ENCODE data around the gene NKX2-4. TPM values are rescaled to one million over a fixed set of nuclear protein-coding genes. Genes with fewer than 3 reads are reported as not detected.

Gene NKX2-4
- total and polyA plus RNA-seq, 12 donors, result 0.14 TPM; not detected in 11

- H3K9me3 ChIP-seq (replicated peaks in 1 of 3), result no peaks in the 10 kb centered on the region
- no peak overlapping the region for H3K27ac ChIP-seq
- no peaks in the 10 kb centered on the region for H3K27me3 ChIP-seq
- intact Hi-C loops (cut with DNase I), result no loop called here
- H3K4me3 ChIP-seq, result no peak overlapping the region
- peaks cover 0 to 20% of the 10 kb centered on the region in 2 donors for H3K36me3 ChIP-seq (replicated peaks in 1 of 2)
- WGBS, 4 donors, result 83 to 91% (median 87%) methylated on average over 5 of the region's 5 CpGs
- peaks cover 0 to 3% of the 10 kb centered on the region in 2 donors for H3K4me1 ChIP-seq (replicated peaks in 1 of 2)
- DNase-seq, result no peak
- TF ChIP-seq CTCF (IDR thresholded peaks at IDR 0.05), result no peak
- TF ChIP-seq POLR2A (IDR thresholded peaks at IDR 0.05), result no peak
Observed at GRCh38 chr20:21378259-21378658, 19.1 kb downstream of the NKX2-4 start.

GRCh38 chr20:21377701-21378100 lies 19.6 kb downstream of the NKX2-4 start:
- intact Hi-C loops (cut with DNase I), result no loop called here
- Histone ChIP-seq H3K4me1 (replicated peaks in 1 of 2) (peaks cover 0 to 3% of the 10 kb centered on the region in 2 donors), H3K9me3 (replicated peaks in 1 of 3) (no peaks in the 10 kb centered on the region), H3K27me3 (no peaks in the 10 kb centered on the region), H3K4me3 (no peak overlapping the region), H3K27ac (no peak overlapping the region), H3K36me3 (replicated peaks in 1 of 2) (peaks cover 0 to 15% of the 10 kb centered on the region in 2 donors)
- DNase-seq, result no peak
- WGBS, 4 donors, result 92 to 97% (median 96%) methylated on average over 9 of the region's 9 CpGs
- TF ChIP-seq CTCF (IDR thresholded peaks at IDR 0.05) (no peak), POLR2A (IDR thresholded peaks at IDR 0.05) (no peak)

GRCh38 chr20:21376626-21377025 lies 20.7 kb downstream of the NKX2-4 start:
- TF ChIP-seq CTCF (IDR thresholded peaks at IDR 0.05) (no peak), POLR2A (IDR thresholded peaks at IDR 0.05) (no peak)
- WGBS, 4 donors, result 92 to 97% (median 96%) methylated on average over 3 of the region's 3 CpGs
- DNase-seq, result no peak
- Histone ChIP-seq H3K27me3 (no peaks in the 10 kb centered on the region), H3K36me3 (replicated peaks in 1 of 2) (peaks cover 0 to 5% of the 10 kb centered on the region in 2 donors), H3K4me3 (no peak overlapping the region), H3K4me1 (replicated peaks in 1 of 2) (peaks cover 0 to 3% of the 10 kb centered on the region in 2 donors), H3K27ac (no peak overlapping the region), H3K9me3 (replicated peaks in 1 of 3) (no peaks in the 10 kb centered on the region)
- intact Hi-C loops (cut with DNase I), result no loop called here

GRCh38 chr20:21373436-21373835 lies 23.9 kb downstream of the NKX2-4 start:
- no peak for TF ChIP-seq POLR2A (IDR thresholded peaks at IDR 0.05)
- TF ChIP-seq CTCF (IDR thresholded peaks at IDR 0.05), result no peak
- Histone ChIP-seq H3K36me3 (replicated peaks in 1 of 2) (peaks cover 0 to 14% of the 10 kb centered on the region in 2 donors), H3K9me3 (replicated peaks in 1 of 3) (no peaks in the 10 kb centered on the region), H3K27me3 (no peaks in the 10 kb centered on the region), H3K4me1 (replicated peaks in 1 of 2) (peaks cover 0 to 3% of the 10 kb centered on the region in 2 donors), H3K4me3 (no peak overlapping the region), H3K27ac (no peak overlapping the region)
- intact Hi-C loops (cut with DNase I), result no loop called here
- 64 to 76% (median 70%) methylated on average over 1 of the region's 1 CpG for WGBS, 4 donors
- no peak for DNase-seq
